ENCODE results near the gene ABCA4. TPM values are rescaled to one million over a fixed set of nuclear protein-coding genes. Genes with fewer than 3 reads are reported as not detected.

The ABCA4 gene
- total RNA-seq, 1 experiment from 2014 or later = not detected

DNA sequence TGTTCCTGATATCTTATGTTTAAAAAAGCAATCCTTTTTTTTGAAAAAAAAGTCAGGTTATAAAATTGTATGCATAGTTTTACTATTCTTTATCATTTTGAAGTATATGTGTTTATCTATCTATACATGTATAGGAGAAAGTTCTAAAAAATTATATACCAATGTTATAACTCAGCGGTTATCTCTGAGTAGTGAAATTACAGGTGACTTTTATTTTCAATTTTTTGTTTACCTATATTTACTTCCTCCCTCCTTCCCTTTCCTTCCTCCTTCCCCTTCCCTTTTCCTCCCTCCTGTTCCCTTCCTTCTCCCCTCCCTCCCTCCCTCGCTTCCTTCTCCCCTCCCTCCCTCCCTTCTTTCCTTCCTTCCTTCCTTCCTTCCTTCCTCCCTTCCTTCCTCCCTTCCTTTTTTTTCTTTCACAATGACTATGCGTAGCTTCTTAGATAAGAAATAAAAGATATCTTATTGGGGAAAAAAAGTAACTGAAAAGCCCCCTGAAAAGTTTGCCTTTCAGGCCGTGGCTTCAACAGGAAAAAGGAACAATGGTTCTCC lies 77.1 kb downstream of the ABCA4 start:
- in situ Hi-C loops (cut with HindIII; ENCODE audit: low pct_unique_long_range_greater_than_20kb, low sequenced_read_pairs) = no loop called here
- no peak for DNase-seq (ENCODE audit: low read depth)

DNA sequence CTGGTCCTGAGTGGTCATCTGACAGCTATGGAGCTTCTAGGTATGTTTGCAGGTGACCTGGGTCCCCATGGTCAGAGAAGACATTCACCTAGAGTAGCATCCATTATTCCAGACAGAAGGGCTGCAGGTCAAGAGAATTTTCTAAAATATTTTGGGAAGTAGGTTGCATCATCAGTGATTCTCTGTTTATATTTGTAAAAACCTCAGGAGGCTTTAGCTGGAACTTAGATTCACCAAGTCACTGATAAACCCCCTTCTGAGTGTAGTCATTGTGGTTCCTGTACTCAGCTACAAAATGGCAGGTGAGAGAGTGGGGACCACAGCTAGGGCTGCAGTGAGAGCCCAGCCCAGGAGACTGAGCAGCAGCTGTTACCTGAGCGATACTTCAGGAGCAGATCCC lies 78.6 kb downstream of the ABCA4 start:
- DNase-seq (ENCODE audit: low read depth) = no peak
- in situ Hi-C loops (cut with HindIII; ENCODE audit: low pct_unique_long_range_greater_than_20kb, low sequenced_read_pairs) = no loop called here

DNA sequence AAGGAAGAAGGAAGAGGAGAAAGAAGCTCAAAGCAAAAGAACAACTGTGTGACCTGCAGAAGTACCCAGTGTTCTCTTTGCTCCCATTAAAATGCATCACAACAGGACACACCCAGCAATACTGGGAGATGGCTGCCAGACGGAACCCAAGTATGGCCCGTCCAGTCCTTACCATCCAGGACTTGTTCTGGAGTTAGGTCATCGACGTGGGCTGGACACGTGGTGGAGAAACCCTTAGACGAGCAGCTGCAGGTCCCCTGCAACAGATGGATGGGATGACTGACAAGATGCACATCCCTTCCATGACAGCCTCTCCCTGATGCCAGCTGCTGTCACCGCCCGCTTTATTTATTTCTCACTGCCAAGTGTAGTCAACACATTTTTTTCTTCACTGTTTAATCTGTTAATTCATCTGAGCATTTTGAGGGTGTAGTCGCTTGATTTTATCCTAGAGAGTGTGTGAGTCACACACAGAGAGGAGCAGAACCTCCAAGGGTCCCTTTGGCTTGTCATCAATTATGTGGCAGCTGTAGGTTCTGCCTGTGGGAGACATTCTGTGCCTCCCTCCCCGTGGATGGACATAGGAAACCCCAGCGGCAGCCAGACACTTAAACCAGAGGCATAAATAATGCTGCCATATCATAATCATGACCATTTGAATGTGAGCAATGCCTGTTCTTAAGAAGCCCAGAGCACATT lies 80.9 kb downstream of the ABCA4 start:
- no peak for DNase-seq (ENCODE audit: low read depth)
- in situ Hi-C loops (cut with HindIII; ENCODE audit: low pct_unique_long_range_greater_than_20kb, low sequenced_read_pairs) = no loop called here

DNA sequence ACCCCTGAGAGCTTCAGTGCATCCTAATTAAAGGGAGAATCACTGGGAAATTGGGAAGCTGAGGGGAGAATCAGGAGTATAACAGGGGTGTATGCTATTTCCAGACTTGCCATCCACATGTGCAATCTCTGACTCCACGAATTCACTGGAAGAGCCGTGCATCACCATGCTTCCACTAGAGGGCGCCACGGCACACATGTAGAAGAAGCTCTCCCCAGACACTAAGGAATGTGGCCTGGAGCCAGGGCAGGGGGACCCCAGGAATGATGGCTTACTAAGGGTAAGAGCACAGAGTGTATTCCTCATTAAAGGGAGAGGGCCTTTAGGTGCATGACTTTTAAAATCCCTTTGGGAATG lies 81.5 kb downstream of the ABCA4 start:
- in situ Hi-C loops (cut with HindIII; ENCODE audit: low pct_unique_long_range_greater_than_20kb, low sequenced_read_pairs) = no loop called here
- peak; percentile 36 for DNase-seq (ENCODE audit: low read depth)

DNA sequence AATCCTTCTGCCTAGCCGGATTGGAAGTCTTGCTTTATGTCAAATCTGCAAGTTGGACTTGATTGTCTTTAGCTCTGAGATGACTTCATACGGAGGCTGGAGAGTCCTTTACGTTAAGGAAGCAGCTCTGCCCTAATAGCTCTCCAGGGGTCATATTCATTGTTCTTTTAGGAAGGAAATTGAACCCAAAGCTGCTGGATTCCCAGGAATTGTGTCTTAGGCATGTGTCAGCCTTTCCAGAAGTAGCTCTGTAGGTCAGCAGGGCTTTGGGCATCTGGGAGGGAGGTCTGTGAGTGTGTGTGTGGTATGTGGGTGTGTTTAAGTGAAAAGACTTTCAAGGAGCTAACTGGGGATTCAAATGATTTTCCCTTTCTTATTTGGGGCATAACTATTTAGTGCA lies 82.4 kb downstream of the ABCA4 start:
- no peak for DNase-seq (ENCODE audit: low read depth)
- in situ Hi-C loops (cut with HindIII; ENCODE audit: low pct_unique_long_range_greater_than_20kb, low sequenced_read_pairs) = no loop called here

DNA sequence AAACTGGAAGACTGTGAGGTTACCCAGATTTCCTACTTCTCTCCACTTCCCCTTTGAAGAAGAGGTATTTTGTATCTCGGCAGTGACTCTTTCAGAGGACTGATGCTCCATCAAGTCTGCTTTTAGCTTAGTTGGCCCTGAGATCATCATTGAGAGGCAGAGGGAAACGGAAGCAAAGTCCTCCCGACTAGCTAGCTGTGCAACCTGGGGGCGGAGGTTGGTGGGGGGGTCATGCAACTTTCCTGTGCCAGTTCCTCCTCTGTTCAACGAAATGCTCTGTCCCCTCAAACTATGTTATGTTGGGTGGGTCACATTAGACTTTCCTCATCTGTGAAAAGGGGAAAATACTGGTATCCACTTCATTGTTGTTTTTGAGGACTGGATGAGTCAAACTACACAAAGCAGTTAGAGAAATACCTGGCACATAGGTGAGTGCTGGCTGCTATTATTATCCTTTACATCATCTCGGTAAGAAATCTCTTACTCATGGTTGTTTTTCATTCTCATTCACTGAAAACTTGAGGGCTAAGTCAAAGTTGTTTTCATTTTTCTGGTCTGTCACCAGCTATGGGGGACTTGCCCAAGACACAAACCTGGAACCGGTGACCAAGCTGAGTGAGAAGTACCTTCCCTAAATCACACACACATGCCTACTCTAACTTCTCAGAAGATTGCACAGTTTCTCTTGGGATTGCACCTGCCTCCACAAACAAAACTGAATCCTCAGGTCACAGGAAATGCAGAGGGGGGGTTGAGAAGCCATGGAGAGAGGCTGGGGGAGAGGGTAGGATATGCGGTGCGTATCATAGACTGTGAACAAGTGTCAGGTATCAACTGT lies 83.3 kb downstream of the ABCA4 start:
- DNase-seq (ENCODE audit: low read depth) = no peak

DNA sequence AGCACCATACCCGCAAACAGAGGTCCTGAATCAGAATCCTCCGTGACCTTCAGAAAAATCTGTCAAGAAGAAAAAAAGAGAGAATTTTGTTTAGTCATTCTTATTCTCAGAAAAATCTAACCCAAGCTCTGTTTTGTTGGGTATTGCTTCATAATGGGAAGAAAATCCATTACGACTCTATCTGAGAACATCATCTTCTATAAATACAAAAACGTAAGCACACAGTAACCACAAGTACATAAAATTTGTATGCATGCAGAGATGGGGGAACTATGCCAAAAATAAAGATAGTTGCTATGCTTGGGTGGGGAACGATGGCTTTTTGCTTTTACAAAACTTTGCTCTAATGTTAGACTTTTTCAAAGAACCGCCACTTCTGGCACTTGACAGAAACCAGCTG lies 84.2 kb downstream of the ABCA4 start:
- peak; percentile 25 for DNase-seq (ENCODE audit: low read depth)
- in situ Hi-C loops (cut with HindIII; ENCODE audit: low pct_unique_long_range_greater_than_20kb, low sequenced_read_pairs) = no loop called here

More for the DNA sequence above, 83.3 kb downstream of the ABCA4 start:
- in situ Hi-C loops (cut with HindIII; ENCODE audit: low pct_unique_long_range_greater_than_20kb, low sequenced_read_pairs) = no loop called here

DNA sequence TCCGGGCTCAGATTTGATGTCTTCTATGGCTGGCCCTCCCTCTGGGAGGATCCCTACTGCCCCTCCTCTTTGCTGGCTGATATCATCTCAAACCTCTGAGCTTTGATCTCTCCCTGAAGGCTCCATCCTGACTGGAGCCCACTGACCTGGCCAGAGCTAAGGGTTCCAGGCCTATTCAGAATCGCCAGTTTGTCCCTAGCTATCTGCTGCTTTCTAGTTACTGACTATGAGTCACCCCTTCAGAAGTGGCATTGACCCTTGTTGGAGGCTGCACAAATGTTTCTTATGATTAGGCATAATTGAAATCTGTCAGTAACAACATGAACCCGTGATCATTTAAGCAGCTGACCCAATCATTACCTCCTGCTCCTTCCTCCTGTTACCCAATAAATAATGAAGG lies 87.1 kb downstream of the ABCA4 start:
- peak; percentile 10 for DNase-seq (ENCODE audit: low read depth)
- in situ Hi-C loops (cut with HindIII; ENCODE audit: low pct_unique_long_range_greater_than_20kb, low sequenced_read_pairs) = no loop called here

DNA sequence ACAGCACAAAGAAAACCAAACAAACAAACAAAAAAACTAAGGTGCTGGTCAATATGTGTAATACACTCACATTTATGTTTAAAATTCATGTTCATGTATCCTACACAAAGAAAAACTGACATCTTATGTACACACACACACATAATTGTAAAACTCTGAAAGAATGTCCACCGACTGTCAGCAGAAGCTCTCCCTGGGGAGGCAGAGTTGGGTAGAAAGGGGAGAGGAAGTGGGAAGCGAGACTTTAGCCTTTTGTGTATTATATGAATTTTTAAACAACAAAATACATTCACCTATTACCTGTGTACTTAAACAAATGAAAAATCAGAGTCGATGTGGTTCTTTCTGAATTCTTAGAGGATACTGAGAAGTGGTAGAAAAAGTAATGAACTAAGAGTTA lies 88.3 kb downstream of the ABCA4 start:
- DNase-seq (ENCODE audit: low read depth) = no peak
- in situ Hi-C loops (cut with HindIII; ENCODE audit: low pct_unique_long_range_greater_than_20kb, low sequenced_read_pairs) = no loop called here

DNA sequence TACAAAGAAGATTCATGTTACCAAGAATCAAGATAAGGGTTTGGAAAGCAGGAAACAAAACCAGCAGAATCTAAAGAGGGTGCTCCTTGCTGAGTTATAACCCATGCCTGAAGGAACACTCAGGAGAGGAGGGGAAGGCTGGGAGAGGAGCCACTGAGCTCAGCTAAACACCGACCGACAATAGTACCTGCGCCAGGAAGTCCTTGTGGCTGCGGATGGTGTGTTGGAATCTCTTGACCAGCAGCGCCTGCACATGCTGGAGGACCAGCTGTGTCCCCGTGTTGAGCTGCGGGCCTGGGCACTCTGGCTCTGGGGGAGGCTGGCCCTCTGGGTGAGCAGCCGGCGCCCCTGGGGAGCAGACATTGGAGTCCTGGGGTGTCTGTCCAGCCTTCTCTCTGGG lies 89.4 kb downstream of the ABCA4 start:
- DNase-seq (ENCODE audit: low read depth) = no peak
- in situ Hi-C loops (cut with HindIII; ENCODE audit: low pct_unique_long_range_greater_than_20kb, low sequenced_read_pairs) = no loop called here

DNA sequence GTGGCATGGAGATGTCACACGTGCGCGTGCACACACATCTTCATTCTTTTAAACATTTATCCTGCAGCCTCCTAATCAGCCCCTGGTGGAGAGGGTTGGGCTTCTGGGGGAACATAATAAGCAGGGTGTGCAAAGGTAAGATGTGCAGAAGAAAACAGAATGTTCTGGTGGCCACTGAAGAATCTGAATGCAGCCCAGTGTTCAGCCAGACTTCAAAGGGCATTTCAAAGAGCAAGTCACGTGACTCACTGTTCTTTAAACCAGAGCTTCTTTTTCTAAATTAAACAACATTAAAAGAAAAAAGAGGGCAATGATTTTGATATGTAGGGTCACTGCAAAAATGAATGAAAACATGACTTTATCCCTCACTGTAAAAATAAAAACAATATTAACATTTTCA lies 89.8 kb downstream of the ABCA4 start:
- in situ Hi-C loops (cut with HindIII; ENCODE audit: low pct_unique_long_range_greater_than_20kb, low sequenced_read_pairs) = no loop called here
- DNase-seq (ENCODE audit: low read depth) = no peak

DNA sequence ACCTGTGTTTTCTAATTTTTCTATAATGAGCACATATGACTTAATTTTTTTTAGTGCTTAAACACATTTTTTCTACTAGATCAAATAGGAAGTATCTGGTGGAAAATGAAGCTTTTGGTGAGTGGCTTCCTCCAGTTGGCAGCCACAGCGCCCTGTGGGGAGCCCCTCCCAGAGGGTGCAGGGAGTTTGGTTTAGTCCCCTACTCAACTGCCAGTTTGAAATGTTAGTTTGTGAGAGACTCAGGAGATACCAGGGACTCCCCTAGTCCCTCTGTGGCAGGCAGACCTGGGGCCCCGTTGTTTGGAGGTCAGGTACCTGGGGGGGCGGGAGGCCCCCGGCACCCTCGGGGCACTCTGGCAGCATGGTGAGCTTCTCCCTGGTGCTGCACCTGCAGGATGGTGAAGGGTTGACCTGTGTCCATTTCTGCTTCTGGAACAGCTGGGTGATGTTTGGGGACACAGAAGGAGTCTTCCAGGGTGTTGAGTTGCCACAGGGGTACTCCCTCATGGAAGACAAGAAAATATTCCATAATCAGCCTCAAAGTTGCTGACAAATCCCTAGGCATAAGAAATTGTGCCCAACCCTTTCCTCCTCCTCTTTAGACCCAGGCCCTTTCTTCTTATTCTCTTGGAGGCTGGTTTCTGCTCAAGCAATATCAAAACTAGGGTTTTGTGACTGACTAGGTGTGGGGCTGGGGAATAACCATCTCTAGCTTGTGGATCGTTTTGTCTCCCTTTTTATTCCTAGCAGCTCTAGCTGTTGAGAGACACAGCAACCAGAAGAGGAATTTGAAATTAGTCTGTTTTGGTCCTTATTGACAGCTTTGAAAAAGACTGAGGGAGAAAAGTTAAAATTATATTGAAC lies 91.6 kb downstream of the ABCA4 start:
- no peak for DNase-seq (ENCODE audit: low read depth)
- in situ Hi-C loops (cut with HindIII; ENCODE audit: low pct_unique_long_range_greater_than_20kb, low sequenced_read_pairs) = no loop called here

DNA sequence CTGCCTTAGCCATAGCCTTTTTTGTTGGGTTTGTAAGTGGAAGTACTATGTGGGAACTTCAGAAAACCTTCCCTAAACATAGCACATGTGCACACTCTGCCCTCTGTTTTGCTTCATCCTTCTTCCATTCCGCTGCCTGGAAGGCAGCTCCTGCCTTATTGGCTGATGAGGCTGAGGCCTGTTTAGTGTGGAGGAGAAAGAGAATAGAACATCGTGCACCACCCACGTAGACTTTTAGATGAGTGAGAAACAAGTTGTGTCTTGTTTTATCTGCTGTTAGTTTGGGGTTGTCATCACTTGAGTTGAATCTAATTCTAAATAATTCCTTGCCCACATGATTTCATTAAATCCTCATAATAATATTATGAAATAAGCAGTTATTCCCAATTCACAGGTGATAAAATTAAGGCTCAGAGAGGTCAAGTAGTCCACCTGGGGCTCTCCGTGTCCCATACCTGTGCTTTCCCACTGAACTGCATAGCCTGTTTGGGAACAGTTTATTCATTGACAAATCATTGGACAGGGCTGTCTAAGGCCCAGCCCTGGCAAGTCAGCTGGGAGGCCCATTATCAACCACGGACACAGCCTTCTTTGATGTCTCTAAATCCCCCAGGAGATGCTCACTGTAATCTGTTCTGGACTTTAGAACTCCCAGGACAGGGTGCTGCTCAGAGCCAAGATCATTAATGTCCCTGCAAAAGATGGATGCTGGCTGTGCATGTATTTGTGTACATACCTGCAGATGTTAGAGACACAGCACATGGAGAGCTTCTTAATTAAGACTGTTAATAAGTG lies 93.0 kb downstream of the ABCA4 start:
- in situ Hi-C loops (cut with HindIII; ENCODE audit: low pct_unique_long_range_greater_than_20kb, low sequenced_read_pairs) = no loop called here

DNA sequence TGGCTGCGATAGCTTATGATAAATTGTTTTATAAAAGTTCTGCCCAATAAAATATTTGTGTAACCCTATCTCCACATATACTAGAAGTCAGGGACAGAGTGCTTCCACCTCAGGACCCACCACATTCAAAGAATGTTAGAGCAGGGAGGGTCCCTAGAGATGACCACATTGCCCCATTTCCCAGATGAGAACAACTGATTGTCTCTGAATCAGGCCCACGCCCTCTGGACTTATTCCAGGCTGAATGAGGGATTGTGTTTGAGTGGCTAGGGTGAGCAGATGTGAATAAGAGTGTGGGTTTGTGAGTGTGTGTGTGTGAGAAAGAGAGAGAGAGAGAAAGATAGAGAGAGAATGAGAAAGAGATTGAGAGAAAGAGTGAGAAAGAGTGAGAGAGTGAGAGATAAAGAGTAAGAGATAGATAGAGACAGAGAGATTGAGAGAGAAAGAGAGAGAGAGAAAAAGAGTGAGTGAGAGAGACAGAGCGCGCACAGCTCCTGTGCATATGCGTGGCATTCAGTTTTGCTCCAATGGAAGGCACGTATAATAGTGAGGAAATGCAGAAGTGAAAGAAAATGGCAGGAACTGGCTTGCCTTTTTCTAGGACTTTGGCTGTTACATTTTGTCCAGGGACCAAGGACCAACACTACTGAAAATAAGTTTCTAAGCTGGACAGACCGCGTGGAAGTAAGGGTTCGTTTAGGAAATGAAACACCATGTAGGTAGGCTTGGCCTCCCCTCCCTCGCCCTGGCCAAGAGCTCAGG lies 94.1 kb downstream of the ABCA4 start:
- DNase-seq (ENCODE audit: low read depth) = no peak
- in situ Hi-C loops (cut with HindIII; ENCODE audit: low pct_unique_long_range_greater_than_20kb, low sequenced_read_pairs) = no loop called here

More for the DNA sequence above, 93.0 kb downstream of the ABCA4 start:
- DNase-seq (ENCODE audit: low read depth) = no peak

DNA sequence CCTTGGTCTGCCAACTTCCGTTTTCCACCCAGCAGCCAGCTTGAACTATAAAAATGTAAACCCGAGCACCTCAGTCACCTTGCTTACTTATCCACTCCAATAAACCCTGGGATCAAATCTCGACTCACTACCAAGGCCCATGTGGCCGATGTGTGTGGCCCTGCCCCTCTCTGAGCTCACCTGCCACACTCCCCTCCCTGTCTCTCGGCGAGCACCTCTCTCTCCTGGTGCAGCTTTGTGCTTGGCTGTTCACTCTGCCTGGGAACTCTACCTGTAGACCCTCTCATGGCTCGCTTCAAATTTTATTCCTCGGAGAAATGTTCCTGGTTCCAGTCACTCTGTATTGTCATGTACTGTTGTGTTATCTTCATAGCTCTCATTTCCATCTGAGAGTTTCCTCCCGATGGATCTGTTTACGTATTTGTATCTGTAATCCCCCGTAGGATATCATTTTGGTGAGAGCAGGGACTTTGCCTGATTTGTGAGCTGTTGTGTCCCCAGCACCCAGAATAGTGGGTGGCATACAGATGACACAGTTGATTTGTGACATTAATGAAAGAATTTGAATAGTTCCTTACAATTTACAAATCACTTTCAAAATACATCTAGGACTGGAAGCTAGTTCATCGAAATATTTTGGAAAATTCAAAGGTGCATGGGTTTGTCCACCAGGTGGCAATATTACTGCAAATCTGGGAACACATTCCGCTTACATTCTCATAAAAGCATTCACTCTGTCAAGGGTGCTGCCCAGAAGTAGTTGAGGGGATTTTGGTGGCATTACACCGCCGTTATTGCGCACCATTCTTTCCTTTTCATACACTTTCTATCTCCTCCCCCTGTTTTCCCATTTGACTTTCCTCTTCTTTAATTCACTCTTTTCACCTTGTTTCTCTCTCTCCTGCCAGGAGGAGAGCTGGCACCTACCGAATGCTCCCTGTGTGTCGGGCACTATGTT lies 95.3 kb downstream of the ABCA4 start:
- in situ Hi-C loops (cut with HindIII; ENCODE audit: low pct_unique_long_range_greater_than_20kb, low sequenced_read_pairs) = no loop called here

DNA sequence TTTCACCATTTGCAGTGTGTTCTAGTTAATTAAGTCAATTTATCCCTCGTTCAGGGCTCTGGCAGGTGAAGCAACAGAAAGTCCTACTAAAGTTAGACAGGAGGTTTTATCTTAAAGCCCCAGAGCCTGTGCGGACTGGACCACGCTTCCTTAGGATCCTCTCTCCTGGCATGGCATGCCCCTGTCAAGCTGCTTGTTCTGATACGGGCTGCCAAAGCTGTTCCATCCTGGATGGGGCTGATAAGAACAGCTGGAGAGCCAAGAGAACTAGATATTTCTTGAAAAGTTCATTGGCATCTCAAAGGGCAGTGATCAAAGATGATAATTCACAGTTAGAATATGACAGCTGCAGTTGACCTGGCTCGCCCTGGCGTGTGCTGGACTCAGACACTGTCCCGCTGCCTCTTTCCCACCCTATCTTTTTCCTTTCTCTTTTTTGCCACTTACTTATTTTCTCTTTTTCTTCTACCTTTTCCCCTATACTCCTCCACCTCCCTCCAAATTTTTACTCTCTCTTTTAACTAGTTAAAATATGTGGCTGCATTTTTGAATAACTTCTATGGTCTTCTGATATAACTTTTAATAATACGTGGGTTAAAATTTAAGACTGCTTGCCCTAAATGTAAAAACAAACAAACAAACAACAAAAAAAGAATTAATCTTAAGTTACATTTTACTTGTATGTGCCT lies 96.7 kb downstream of the ABCA4 start:
- no peak for DNase-seq (ENCODE audit: low read depth)
- in situ Hi-C loops (cut with HindIII; ENCODE audit: low pct_unique_long_range_greater_than_20kb, low sequenced_read_pairs) = no loop called here

More for the DNA sequence above, 95.3 kb downstream of the ABCA4 start:
- peak; percentile 49 for DNase-seq (ENCODE audit: low read depth)
